ENCODE results near the gene ZFYVE16.

- TF ChIP-seq TAF1 (IDR thresholded peaks at IDR 0.05; ENCODE audit: borderline replicate concordance, low read depth, low read length): no peak
- TF ChIP-seq POLR2A (IDR thresholded peaks at IDR 0.05; ENCODE audit: low read depth, low read length): no peak
These were observed 43.0 kb upstream of the ZFYVE16 start for GRCh38 chr5:80364892-80365291.
